IPS-20b (cell line): ENCODE results near the gene DOCK8.
A peak's percentile ranks its signal among the peaks of the same experiment; 100 is the strongest.
"Not testable (repeated sequence)": the region's sequence is repeated elsewhere in the genome, so short reads cannot be mapped to it uniquely, and the experiment has no call there.

Experiments used
- H3K27ac ChIP-seq: one replicate; pipeline ENCODE4 v1.5.1; 2013; ENCODE audit warnings: low read length
- H3K27me3 ChIP-seq: 2 replicates; pipeline ENCODE4 v1.6.1; 2013; ENCODE audit warnings: mild to moderate bottlenecking, low read length, inconsistent platforms; ENCODE audit not compliant: insufficient read depth
- H3K36me3 ChIP-seq: 2 replicates; pipeline ENCODE4 v1.6.1; 2013; ENCODE audit warnings: low read depth, mild to moderate bottlenecking, inconsistent platforms, low read length, moderate library complexity; ENCODE audit not compliant: insufficient read depth
- H3K4me1 ChIP-seq: 2 replicates; pipeline ENCODE4 v1.6.1; 2013; ENCODE audit warnings: mild to moderate bottlenecking, control low read depth, inconsistent platforms, low read length, moderate library complexity; ENCODE audit not compliant: insufficient read depth
- H3K4me3 ChIP-seq: 2 replicates; pipeline ENCODE4 v1.5.1; 2013; ENCODE audit warnings: mild to moderate bottlenecking, low read length, inconsistent platforms
- H3K9ac ChIP-seq: 2 replicates; pipeline ENCODE4 v1.6.1; 2013; ENCODE audit warnings: low read depth, mild to moderate bottlenecking, inconsistent platforms, low read length, moderate library complexity
- H3K9me3 ChIP-seq: 2 replicates; pipeline ENCODE4 v1.6.1; 2013; ENCODE audit warnings: mild to moderate bottlenecking, low read depth, low read length, inconsistent platforms; ENCODE audit not compliant: insufficient read depth

DOCK8 gene

GRCh38 chr9:214648-215493 lies at the start of gene DOCK8:
TSS of gene DOCK8 (plus strand) at chr9:214865. CDS start at chr9:214977, 112 bp downstream.
- no peak within 1 kb of the TSS for H3K27ac ChIP-seq
- no peaks in the 10 kb centered on the region for H3K36me3 ChIP-seq
- H3K4me1 ChIP-seq: no peaks in the 10 kb centered on the region
- H3K9ac ChIP-seq: peak within 1 kb of the TSS; percentile 71; the same call in 1 of the 2 replicates
- no peaks in the 10 kb centered on the region for H3K9me3 ChIP-seq
- peak within 1 kb of the TSS; percentile 76 for H3K4me3 ChIP-seq
- peaks cover 56% of the 10 kb centered on the region for H3K27me3 ChIP-seq

- H3K36me3 ChIP-seq, H3K9ac ChIP-seq, H3K4me1 ChIP-seq, H3K4me3 ChIP-seq, H3K9me3 ChIP-seq, H3K27ac ChIP-seq, H3K27me3 ChIP-seq: not testable (repeated sequence)
Measured at GRCh38 chr9:169757-170156, 44.9 kb upstream of the DOCK8 start.

DNA sequence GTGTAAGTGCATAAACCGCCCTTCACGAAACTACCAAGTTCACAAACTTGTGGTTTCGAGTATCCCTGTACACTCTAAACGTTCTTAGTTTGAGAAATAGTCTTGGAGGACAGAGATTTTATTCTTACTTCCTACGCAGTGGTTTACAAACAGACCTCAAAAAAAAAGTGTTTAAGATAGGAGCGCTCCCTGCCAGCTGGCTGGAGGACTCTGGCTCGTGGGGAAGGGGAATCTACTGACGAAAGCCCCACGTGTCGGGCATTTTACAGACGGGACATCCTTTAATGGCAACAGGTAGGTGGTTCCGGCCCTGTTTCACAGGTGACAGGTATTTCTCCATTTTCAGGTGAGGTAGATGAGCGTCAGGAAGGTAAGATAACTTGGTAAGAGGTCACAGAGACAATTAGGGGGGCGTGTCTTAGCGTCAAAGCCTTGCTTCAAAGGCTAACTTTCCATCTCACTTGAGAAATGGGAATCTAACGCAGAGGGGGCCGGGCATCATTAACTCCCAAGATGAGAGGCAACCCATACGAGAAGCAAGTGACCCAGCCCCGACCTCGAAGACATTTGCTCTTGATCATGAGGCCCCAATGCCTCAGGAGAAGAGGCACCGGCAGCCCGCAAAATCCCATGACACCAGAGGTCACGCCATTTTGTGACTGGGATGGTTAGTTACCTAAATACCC lies 36.4 kb upstream of the DOCK8 start:
- not testable (repeated sequence) for H3K4me1 ChIP-seq, H3K9me3 ChIP-seq, H3K36me3 ChIP-seq, H3K9ac ChIP-seq, H3K27me3 ChIP-seq, H3K27ac ChIP-seq
- peak overlapping the region; percentile 54; the same call in 1 of the 2 replicates for H3K4me3 ChIP-seq

DNA sequence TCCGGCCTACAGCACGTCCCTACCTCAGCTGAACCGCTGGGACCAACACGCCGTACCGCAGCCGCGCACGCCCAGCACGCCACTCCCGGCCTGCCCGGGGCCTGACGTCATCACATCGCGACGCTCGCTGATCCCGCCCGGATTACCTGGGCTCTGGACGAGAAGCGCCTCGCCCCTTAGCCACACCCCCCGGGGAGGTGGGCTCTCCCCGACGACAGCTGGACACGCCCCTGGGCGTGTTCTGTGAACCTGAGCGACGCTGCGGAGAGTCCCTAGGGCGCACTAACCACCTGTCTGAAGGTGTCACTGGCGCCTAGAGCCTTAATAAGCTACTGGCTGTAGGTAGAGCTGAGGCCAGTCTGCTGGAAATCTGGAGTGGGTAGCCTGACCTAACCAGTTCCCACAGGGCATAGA lies 35.7 kb upstream of the DOCK8 start, which contains the start of gene ZNG1A:
Gene ZNG1A, minus strand, starts transcription at position 87 of the 414 bp plus-strand sequence. CDS start 87 bp downstream, outside the sequence.
- not testable (repeated sequence) for H3K4me1 ChIP-seq, H3K27me3 ChIP-seq, H3K27ac ChIP-seq, H3K9me3 ChIP-seq, H3K36me3 ChIP-seq, H3K9ac ChIP-seq
- H3K4me3 ChIP-seq: peak within 1 kb of the TSS; percentile 54; the same call in 1 of the 2 replicates

DNA sequence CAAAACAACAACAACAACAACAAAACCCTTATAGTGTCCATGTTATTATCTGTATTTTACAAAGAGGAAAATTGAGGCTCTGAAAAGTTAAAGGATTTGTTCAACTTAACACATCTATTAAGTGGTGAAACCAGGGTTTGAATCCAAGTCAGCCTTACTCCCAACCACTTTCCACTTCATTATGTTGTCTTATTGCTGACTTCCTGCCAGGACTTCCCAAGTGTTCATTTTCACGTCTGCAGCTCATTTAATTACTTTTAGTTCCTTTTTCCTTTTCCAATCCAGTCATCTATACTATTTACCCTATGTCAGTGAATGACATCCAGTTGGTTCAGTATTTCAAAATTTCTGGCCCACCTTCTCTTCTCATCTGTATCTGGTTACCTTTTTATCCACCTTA lies 15.1 kb upstream of the DOCK8 start:
- H3K27ac ChIP-seq, H3K36me3 ChIP-seq, H3K4me1 ChIP-seq, H3K9ac ChIP-seq, H3K9me3 ChIP-seq, H3K4me3 ChIP-seq, H3K27me3 ChIP-seq: not testable (repeated sequence)

- no peaks in the 10 kb centered on the region for H3K27me3 ChIP-seq
- H3K36me3 ChIP-seq: no peaks in the 10 kb centered on the region
- no peaks in the 10 kb centered on the region for H3K4me1 ChIP-seq
- H3K9ac ChIP-seq: no peak overlapping the region
- H3K9me3 ChIP-seq: no peaks in the 10 kb centered on the region
- no peak overlapping the region for H3K27ac ChIP-seq
- no peak overlapping the region for H3K4me3 ChIP-seq
Measured at GRCh38 chr9:206481-206880, 8.2 kb upstream of the DOCK8 start.

DNA sequence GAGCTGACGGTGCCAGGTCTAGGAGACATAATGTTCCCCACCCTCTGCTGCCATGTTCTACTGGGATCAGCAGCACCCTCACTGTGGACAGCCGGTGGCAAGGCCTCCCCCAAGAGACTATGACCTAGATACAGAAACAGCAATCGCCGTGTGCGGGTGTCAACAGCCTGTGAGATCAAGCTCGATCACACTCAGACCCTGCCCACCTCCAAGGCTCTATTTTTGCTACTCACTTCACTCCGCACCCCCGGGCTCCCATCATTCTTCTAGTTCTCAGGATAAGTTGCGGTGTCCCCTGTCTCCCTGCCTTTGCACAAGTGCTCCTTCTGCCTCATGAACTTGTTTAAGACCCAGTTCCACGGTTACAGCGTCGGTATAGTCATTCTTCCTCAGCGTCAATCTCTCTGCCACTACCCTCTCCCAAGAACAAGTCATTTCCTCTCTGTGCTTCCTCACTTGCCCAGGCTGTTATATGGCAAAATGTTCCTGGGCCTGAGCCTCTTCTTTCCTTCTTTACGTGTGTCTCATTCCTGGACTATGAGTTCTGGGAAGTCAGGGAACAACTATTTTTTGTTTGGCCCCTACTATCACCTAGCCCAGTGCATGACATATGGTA lies 5.4 kb upstream of the DOCK8 start:
- H3K9ac ChIP-seq: no peak overlapping the region
- H3K27me3 ChIP-seq: peaks cover 27% of the 10 kb centered on the region
- no peaks in the 10 kb centered on the region for H3K9me3 ChIP-seq
- no peak overlapping the region for H3K4me3 ChIP-seq
- no peaks in the 10 kb centered on the region for H3K4me1 ChIP-seq
- no peaks in the 10 kb centered on the region for H3K36me3 ChIP-seq
- H3K27ac ChIP-seq: no peak overlapping the region

- no peak overlapping the region for H3K9ac ChIP-seq
- H3K36me3 ChIP-seq: no peaks in the 10 kb centered on the region
- peaks cover 44% of the 10 kb centered on the region for H3K27me3 ChIP-seq
- no peak overlapping the region for H3K27ac ChIP-seq
- H3K9me3 ChIP-seq: no peaks in the 10 kb centered on the region
- no peak overlapping the region for H3K4me3 ChIP-seq
- no peaks in the 10 kb centered on the region for H3K4me1 ChIP-seq
Measured at GRCh38 chr9:211036-211435, 3.6 kb upstream of the DOCK8 start.

DNA sequence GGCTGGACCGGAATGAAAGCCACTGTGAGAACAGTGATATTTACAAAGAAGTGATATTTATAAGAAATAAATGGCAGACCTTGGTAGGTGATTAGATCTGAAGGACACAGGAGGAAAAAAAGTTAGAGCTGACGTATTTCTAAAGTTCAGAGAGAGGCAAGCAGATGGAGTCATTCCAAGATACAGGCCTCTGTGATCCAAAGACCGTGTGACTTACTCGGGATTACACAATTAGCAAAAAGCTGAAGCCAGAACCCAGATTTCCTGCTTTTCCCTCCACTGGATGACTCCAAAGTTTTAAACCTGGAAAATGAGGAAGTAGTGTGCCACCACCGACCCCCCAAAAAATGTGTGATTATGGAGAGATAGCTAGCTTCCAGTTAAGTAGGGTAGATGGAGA lies 3.1 kb upstream of the DOCK8 start:
- peaks cover 49% of the 10 kb centered on the region for H3K27me3 ChIP-seq
- no peaks in the 10 kb centered on the region for H3K4me1 ChIP-seq
- no peaks in the 10 kb centered on the region for H3K36me3 ChIP-seq
- no peak overlapping the region for H3K4me3 ChIP-seq
- no peak overlapping the region for H3K9ac ChIP-seq
- H3K27ac ChIP-seq: no peak overlapping the region
- no peaks in the 10 kb centered on the region for H3K9me3 ChIP-seq

DNA sequence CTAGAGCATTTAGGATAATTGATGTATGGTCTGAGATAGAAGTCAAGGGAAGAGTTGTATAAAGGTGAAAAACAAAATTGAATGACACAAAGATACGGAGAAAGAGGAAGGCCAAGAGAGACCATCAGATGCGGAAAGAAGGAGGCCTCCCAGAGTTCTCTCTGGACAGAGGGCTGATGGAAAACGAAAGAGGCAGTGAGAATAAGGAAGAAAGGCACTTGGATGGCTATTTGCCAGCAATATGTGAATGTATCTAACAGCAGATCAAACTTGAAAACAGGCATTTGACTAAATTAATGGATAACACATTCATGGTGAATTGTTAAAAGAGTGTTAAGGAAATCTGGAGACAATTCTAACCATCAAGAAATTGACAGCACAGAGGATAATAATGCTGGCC lies 2.4 kb upstream of the DOCK8 start:
- Histone ChIP-seq H3K4me1 (no peaks in the 10 kb centered on the region), H3K27me3 (peaks cover 56% of the 10 kb centered on the region), H3K4me3 (no peak overlapping the region), H3K9me3 (no peaks in the 10 kb centered on the region), H3K9ac (no peak overlapping the region), H3K27ac (no peak overlapping the region), H3K36me3 (no peaks in the 10 kb centered on the region)

GRCh38 chr9:213901-214300 lies 764 bp upstream of the DOCK8 start:
- not testable (repeated sequence) for H3K27ac ChIP-seq, H3K9me3 ChIP-seq, H3K9ac ChIP-seq, H3K4me1 ChIP-seq, H3K36me3 ChIP-seq
- Histone ChIP-seq H3K4me3 (peak overlapping the region; percentile 76), H3K27me3 (peaks cover 56% of the 10 kb centered on the region)

- H3K27me3 ChIP-seq: peaks cover 56% of the 10 kb centered on the region
- no peaks in the 10 kb centered on the region for H3K36me3 ChIP-seq
- peak overlapping the region; percentile 71; the same call in 1 of the 2 replicates for H3K9ac ChIP-seq
- H3K27ac ChIP-seq: no peak overlapping the region
- no peaks in the 10 kb centered on the region for H3K4me1 ChIP-seq
- H3K4me3 ChIP-seq: peak overlapping the region; percentile 76
- H3K9me3 ChIP-seq: no peaks in the 10 kb centered on the region
Measured at GRCh38 chr9:214351-214647, 366 bp upstream of the DOCK8 start.
